KMS-11 (cell line): ENCODE measurements around the gene FBXW8.

Experiments used
- H2AFZ ChIP-seq: fragments of 200-600 bp; sonication (generic); 2 replicates; pipeline ENCODE4 v1.6.1; 2016; ENCODE audit warnings: antibody characterized with exemption, mixed run types, low read depth
- H3K27ac ChIP-seq: fragments of 200-600 bp; sonication (generic); 2 replicates; pipeline ENCODE4 v1.6.1; 2016; ENCODE audit warnings: mild to moderate bottlenecking, mixed run types
- H3K27me3 ChIP-seq: fragments of 200-600 bp; sonication (generic); 2 replicates; pipeline ENCODE4 v1.6.1; 2017; ENCODE audit warnings: mild to moderate bottlenecking, low read depth, mixed run types, moderate library complexity; ENCODE audit not compliant: insufficient read depth
- H3K36me3 ChIP-seq: fragments of 200-600 bp; sonication (generic); 2 replicates; pipeline ENCODE4 v1.6.1; 2017; ENCODE audit warnings: mild to moderate bottlenecking, mixed run types; ENCODE audit not compliant: insufficient read depth
- H3K4me1 ChIP-seq: fragments of 200-600 bp; sonication (generic); 2 replicates; pipeline ENCODE4 v1.6.1; 2016; ENCODE audit warnings: mild to moderate bottlenecking, low read depth, mixed run types; ENCODE audit not compliant: poor library complexity, severe bottlenecking
- H3K4me2 ChIP-seq: fragments of 200-600 bp; sonication (generic); 2 replicates; pipeline ENCODE4 v1.7.0; 2016; ENCODE audit warnings: mild to moderate bottlenecking, mixed run types
- H3K4me3 ChIP-seq: fragments of 200-600 bp; sonication (generic); IDR thresholded peaks from 2 replicates; pipeline ENCODE4 v1.6.1; 2017; ENCODE audit warnings: low read depth, low read length, mixed read lengths; ENCODE audit not compliant: insufficient read depth
- H3K79me2 ChIP-seq: fragments of 200-600 bp; sonication (generic); 2 replicates; pipeline ENCODE4 v1.6.1; 2016; ENCODE audit warnings: low read depth, mixed run types; ENCODE audit not compliant: insufficient read depth
- H3K9ac ChIP-seq: fragments of 200-600 bp; sonication (generic); 2 replicates; pipeline ENCODE4 v1.6.1; 2016; ENCODE audit warnings: mild to moderate bottlenecking, mixed run types
- H4K20me1 ChIP-seq: fragments of 200-600 bp; sonication (generic); 2 replicates; pipeline ENCODE4 v1.6.1; 2016; ENCODE audit warnings: mild to moderate bottlenecking, mixed run types; ENCODE audit not compliant: insufficient read depth
- TF ChIP-seq, protein P1 (sequence below): fragments of 200-600 bp; sonication (generic); conservative IDR thresholded peaks from 2 replicates; pipeline ENCODE4 v1.6.1; 2017; ENCODE audit warnings: low read depth, mild to moderate bottlenecking, antibody characterized with exemption, low read length, moderate library complexity, mixed read lengths

Gene FBXW8

DNA sequence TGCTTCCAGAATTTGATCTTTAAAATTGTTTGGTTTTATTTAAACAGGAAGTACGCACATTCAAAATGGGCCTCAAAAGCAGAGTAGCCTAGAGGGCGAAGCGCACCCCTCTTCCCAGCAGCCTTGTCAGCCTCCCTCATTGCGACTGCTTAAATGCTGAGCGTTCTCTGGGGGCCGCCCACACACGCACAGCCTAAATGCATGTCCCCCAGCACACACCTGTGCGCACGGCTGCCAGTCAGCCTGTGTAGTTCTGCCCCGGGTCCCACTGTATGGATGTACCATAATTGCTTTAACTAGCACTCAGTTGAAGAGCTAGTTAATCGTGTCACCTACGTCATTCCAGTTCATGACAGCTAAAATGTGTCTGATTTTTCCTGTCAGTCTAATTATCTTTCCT is 109.1 kb downstream of the FBXW8 start:
- TF ChIP-seq, protein P1, sequence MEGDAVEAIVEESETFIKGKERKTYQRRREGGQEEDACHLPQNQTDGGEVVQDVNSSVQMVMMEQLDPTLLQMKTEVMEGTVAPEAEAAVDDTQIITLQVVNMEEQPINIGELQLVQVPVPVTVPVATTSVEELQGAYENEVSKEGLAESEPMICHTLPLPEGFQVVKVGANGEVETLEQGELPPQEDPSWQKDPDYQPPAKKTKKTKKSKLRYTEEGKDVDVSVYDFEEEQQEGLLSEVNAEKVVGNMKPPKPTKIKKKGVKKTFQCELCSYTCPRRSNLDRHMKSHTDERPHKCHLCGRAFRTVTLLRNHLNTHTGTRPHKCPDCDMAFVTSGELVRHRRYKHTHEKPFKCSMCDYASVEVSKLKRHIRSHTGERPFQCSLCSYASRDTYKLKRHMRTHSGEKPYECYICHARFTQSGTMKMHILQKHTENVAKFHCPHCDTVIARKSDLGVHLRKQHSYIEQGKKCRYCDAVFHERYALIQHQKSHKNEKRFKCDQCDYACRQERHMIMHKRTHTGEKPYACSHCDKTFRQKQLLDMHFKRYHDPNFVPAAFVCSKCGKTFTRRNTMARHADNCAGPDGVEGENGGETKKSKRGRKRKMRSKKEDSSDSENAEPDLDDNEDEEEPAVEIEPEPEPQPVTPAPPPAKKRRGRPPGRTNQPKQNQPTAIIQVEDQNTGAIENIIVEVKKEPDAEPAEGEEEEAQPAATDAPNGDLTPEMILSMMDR: no peak
- Histone ChIP-seq H3K4me2 (no peak overlapping the region), H4K20me1 (no peaks in the 10 kb centered on the region), H3K27ac (no peak overlapping the region), H3K79me2 (no peaks in the 10 kb centered on the region), H3K4me3 (no peak overlapping the region), H3K4me1 (peaks cover 17% of the 10 kb centered on the region), H2AFZ (no peak overlapping the region), H3K9ac (no peak overlapping the region), H3K36me3 (no peaks in the 10 kb centered on the region), H3K27me3 (no peaks in the 10 kb centered on the region)

DNA sequence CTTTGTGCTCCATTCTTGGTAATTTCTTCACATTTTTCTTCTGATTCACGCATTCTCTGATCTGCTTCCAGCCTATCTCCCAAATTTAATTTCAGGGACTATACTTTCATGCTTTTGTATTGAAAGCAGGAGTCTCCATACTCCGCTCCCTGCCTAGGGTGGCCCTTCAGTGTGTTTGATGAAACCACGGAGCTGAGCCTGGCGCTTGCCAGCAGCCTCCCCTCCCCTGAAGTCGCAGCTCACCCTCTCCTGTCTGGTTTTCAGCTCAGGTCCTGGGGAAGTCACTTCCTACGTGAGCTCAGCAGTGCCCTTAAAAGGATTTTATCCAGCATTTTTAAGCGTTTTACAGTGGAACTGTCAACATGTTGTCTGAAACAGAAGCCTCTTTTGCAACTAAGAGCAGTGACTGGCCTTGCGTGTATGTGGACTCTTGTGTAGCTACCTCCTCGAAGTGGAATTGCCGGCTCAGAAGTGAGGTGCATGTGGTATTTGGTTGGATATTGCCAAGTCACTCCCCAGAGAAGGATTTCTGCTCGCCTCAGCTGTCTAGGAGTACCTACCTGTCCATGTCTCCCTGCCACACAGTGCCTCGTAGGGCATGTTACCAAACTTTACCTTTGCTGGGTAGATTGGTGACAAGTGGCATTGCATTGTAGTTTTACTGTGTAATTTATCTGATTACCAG is 109.9 kb downstream of the FBXW8 start:
- TF ChIP-seq, protein P1: no peak
- Histone ChIP-seq H3K27ac (no peak overlapping the region), H3K4me1 (peaks cover 20% of the 10 kb centered on the region), H3K4me3 (no peak overlapping the region), H3K36me3 (no peaks in the 10 kb centered on the region), H3K4me2 (no peak overlapping the region), H3K27me3 (no peaks in the 10 kb centered on the region), H2AFZ (no peak overlapping the region), H4K20me1 (no peaks in the 10 kb centered on the region), H3K9ac (no peak overlapping the region), H3K79me2 (no peaks in the 10 kb centered on the region)

DNA sequence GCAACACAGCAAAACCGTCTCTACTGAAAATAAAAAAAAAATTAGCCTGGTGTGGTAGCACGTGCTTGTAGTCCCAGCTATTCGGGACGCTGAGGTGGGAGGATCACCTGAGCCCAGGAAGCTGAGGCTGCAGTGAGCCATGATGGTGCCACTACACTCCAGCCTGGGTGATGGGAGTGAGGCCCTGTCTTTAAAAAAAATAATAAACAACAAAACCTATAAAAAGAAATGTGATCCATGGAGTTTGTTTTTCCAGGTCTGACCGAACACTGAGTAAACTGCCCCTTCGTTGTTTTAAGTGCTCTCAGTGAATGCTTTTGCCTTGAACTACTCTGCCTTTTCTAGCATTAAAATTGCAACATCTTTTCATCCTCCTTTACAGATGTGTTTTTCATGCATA is 111.7 kb downstream of the FBXW8 start:
- Histone ChIP-seq H3K27ac (no peak overlapping the region), H3K79me2 (no peaks in the 10 kb centered on the region), H2AFZ (no peak overlapping the region), H4K20me1 (no peaks in the 10 kb centered on the region), H3K4me2 (no peak overlapping the region), H3K4me1 (peaks cover 33% of the 10 kb centered on the region), H3K9ac (no peak overlapping the region), H3K36me3 (no peaks in the 10 kb centered on the region), H3K4me3 (no peak overlapping the region), H3K27me3 (no peaks in the 10 kb centered on the region)
- TF ChIP-seq, protein P1: no peak

DNA sequence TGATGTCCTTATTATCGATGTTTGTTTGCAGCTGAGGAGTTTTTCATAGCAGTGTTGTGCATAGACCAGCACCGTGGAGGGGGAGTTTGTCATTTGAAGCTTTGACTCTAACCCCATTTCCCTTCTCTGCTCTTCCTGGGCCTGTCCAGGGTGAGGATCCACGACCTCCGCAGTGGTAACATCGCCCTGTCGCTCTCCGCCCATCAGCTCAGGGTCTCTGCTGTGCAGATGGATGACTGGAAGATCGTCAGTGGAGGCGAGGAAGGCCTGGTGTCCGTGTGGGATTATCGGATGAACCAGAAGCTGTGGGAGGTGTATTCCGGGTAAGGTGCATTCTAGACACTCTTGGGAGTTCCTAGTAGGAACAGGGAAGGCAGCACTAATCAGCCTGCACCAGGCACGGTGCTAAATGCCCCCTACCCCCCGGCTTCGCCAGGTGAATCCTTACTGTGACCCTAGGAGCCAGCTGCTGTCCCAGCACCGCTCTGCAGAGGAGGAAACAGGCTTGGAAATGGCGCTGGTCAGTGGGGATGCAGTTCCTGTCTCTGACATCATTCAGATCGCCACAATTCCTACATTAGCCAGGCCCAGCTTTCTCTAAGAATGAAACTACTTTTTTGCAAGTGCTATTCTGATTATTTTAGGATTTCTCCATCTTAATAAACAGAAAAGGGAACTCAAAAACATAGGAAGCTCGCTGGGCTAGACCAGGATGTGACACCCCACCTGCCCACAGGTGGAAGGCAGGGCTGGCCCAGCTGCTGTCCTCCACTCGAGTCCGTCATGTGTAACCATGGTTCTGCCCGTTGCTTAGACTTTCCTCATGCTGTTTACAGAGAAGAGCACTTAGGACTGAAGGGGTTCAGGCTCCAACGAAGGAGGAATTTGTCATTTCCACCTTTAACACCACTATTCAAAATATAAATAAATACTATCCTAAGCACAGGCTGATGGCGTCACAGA is 113.5 kb downstream of the FBXW8 start:
- Histone ChIP-seq H3K4me2 (peak overlapping the region; percentile 22; the same call in 1 of the 2 replicates), H2AFZ (no peak overlapping the region), H3K4me1 (peaks cover 33% of the 10 kb centered on the region), H3K36me3 (no peaks in the 10 kb centered on the region), H3K79me2 (no peaks in the 10 kb centered on the region), H4K20me1 (no peaks in the 10 kb centered on the region), H3K9ac (no peak overlapping the region; the same call in 1 of the 2 replicates), H3K4me3 (no peak overlapping the region), H3K27ac (peak overlapping the region; percentile 76), H3K27me3 (no peaks in the 10 kb centered on the region)
- TF ChIP-seq, protein P1: no peak
